Neural crest cell (in vitro differentiated cells): ENCODE measurements around the gene HEMGN. TPM values are rescaled to one million over a fixed set of nuclear protein-coding genes. Genes with fewer than 3 reads are reported as not detected.

ENCODE experiments used
- DNase-seq: peaks from one replicate; pipeline ENCODE4 v3.0.0; 2021; ENCODE audit warnings: low read depth, mixed read lengths, low spot score
- H3K27ac Mint-ChIP-seq: one replicate; pipeline ENCODE4 v1.8.0; 2021; ENCODE audit warnings: mild to moderate bottlenecking, mixed read lengths; ENCODE audit not compliant: unreplicated experiment
- H3K27me3 Mint-ChIP-seq: 2 replicates; pipeline ENCODE4 v1.8.0; 2021; ENCODE audit warnings: low read depth, mild to moderate bottlenecking, mixed read lengths
- H3K36me3 Mint-ChIP-seq: 2 replicates; pipeline ENCODE4 v1.8.0; 2021; ENCODE audit warnings: low read depth, mild to moderate bottlenecking, mixed read lengths
- H3K4me1 Mint-ChIP-seq: 2 replicates; pipeline ENCODE4 v1.8.0; 2021; ENCODE audit warnings: mixed read lengths
- H3K4me3 Mint-ChIP-seq: one replicate; pipeline ENCODE4 v1.8.0; 2021; ENCODE audit warnings: mild to moderate bottlenecking, mixed read lengths
- H3K9me3 Mint-ChIP-seq: 2 replicates; pipeline ENCODE4 v1.8.0; 2021; ENCODE audit warnings: mixed read lengths
- CTCF ChIP-seq: fragments of 200-600 bp; sonication (generic); conservative IDR thresholded peaks from 2 replicates; pipeline ENCODE4 v1.5.0; 2021; ENCODE audit warnings: antibody characterized with exemption, mild to moderate bottlenecking
- total RNA-seq: library from RNA; stranded (reverse); gene quantifications from 2 replicates; pipeline ENCODE4 v1.2.1, GENCODE V29; 2021

Gene HEMGN
- total RNA-seq, 1 donor from 2014 or later: not detected

- DNase-seq: no peak
- peaks cover 65% of the 10 kb centered on the region for H3K27me3 Mint-ChIP-seq
- H3K27ac Mint-ChIP-seq: no peak overlapping the region
- peaks cover 20% of the 10 kb centered on the region for H3K4me1 Mint-ChIP-seq
- H3K4me3 Mint-ChIP-seq: no peak overlapping the region
- TF ChIP-seq CTCF: no peak
- peaks cover 3% of the 10 kb centered on the region for H3K9me3 Mint-ChIP-seq
- no peaks in the 10 kb centered on the region for H3K36me3 Mint-ChIP-seq
Measured at GRCh38 chr9:97924386-97924785, 13.6 kb downstream of the HEMGN start.

GRCh38 chr9:97923529-97924108, 14.4 kb downstream of the HEMGN start:
- peak overlapping the region; percentile 54 for H3K4me3 Mint-ChIP-seq
- no peak overlapping the region for H3K27ac Mint-ChIP-seq
- TF ChIP-seq CTCF: peak; percentile 88
- peaks cover 3% of the 10 kb centered on the region for H3K9me3 Mint-ChIP-seq
- peaks cover 20% of the 10 kb centered on the region for H3K4me1 Mint-ChIP-seq
- peak; percentile 63 for DNase-seq
- peaks cover 57% of the 10 kb centered on the region for H3K27me3 Mint-ChIP-seq
- no peaks in the 10 kb centered on the region for H3K36me3 Mint-ChIP-seq

- H3K9me3 Mint-ChIP-seq: peaks cover 3% of the 10 kb centered on the region
- TF ChIP-seq CTCF: peak; percentile 73
- peak; percentile 96 for DNase-seq
- no peaks in the 10 kb centered on the region for H3K36me3 Mint-ChIP-seq
- H3K27ac Mint-ChIP-seq: peak within 1 kb of the TSS; percentile 98
- H3K27me3 Mint-ChIP-seq: peaks cover 46% of the 10 kb centered on the region
- H3K4me1 Mint-ChIP-seq: peaks cover 20% of the 10 kb centered on the region
- peak within 1 kb of the TSS; percentile 89 for H3K4me3 Mint-ChIP-seq
Measured at GRCh38 chr9:97921959-97922724, 15.8 kb downstream of the HEMGN start, which contains the start of gene TRMO. TSS of gene TRMO (minus strand) at chr9:97922500. CDS start at chr9:97922493, 7 bp downstream.

DNA sequence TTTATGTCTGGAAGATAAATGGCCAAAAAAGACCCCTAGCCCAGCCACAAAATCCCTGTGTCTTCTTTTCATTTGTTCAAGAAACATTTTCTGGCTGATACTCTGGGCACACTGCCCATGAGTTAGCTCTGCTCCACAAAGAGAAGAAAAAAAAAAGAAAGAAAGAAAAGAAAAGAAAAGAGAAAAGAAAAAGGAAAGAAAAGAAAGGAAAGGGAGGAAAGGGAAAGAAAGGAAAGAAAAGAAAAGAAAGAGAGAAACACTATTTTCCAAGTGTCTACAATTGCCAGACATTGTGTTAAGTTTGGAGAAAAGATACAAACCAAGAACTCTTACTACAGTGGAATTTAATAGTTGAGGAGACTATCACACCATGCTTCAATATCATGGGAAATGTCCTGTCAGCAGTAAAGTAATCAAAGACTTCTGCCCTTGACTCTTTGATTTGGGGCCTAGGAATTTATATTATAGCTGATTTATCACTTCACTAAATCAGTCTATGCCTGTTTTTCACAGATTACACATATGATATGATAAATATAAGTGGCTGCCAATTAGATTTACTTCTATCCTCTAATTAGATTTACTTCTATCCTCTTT, 18.7 kb downstream of the HEMGN start:
- Mint-ChIP-seq H3K27me3 (peaks cover 19% of the 10 kb centered on the region), H3K4me1 (peaks cover 20% of the 10 kb centered on the region), H3K27ac (no peak overlapping the region), H3K9me3 (peaks cover 3% of the 10 kb centered on the region), H3K4me3 (no peak overlapping the region), H3K36me3 (no peaks in the 10 kb centered on the region)
- no peak for DNase-seq
- no peak for TF ChIP-seq CTCF

DNA sequence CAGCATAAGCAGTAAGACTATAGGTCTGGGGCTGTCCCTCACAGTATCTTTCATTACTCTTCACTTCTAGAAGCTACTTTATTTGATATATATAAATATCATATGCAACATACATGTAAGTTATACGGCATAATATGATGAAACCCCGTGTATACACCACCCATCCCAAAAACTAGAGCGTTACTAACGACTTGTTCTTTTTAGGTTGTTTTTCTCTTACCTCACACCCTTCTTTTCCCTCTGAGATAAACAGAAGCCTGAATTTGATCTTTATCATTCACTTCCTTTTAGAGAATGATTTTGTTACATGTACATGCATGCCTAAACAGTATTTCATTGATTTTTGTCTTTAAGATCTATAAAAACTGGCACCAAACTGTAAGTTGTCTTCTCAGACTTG, 19.4 kb downstream of the HEMGN start:
- H3K4me1 Mint-ChIP-seq: peaks cover 20% of the 10 kb centered on the region
- no peaks in the 10 kb centered on the region for H3K36me3 Mint-ChIP-seq
- DNase-seq: no peak
- no peak overlapping the region for H3K27ac Mint-ChIP-seq
- peaks cover 3% of the 10 kb centered on the region for H3K9me3 Mint-ChIP-seq
- H3K4me3 Mint-ChIP-seq: no peak overlapping the region
- peaks cover 12% of the 10 kb centered on the region for H3K27me3 Mint-ChIP-seq
- TF ChIP-seq CTCF: no peak
